H1 (cell line): ENCODE results near the gene GRID2.

Experiments
- CHD1 ChIP-seq: IDR thresholded peaks from 2 replicates; pipeline ENCODE4 v1.6.1; 2012; ENCODE audit warnings: low read depth, low read length, improper control_type of control experiment
- CTBP2 ChIP-seq: IDR thresholded peaks from 2 replicates; pipeline ENCODE4 v1.7.0; 2011; ENCODE audit warnings: borderline replicate concordance, mild to moderate bottlenecking, moderate library complexity, mixed read lengths, low read length; ENCODE audit not compliant: insufficient read depth, insufficient read length
- HDAC2 ChIP-seq, 2 experiments: fragments of 300-600 bp in 1 of 2; sonication (generic) in 1 of 2; IDR thresholded peaks; 2 replicates each; pipeline ENCODE4 v1.6.1; 2011 to 2012; ENCODE audit warnings: low read depth in 2 of 2, low read length in 2 of 2, mild to moderate bottlenecking in 2 of 2, moderate library complexity in 2 of 2, borderline replicate concordance in 1 of 2, inconsistent platforms in 1 of 2
- POLR2A ChIP-seq, 2 experiments: IDR thresholded peaks; 1 replicate in 1 of 2; 2 replicates in 1 of 2; pipeline ENCODE4 v1.6.1; 2011; ENCODE audit warnings: low read depth in 2 of 2, low read length in 2 of 2, mild to moderate bottlenecking in 2 of 2; ENCODE audit errors: control extremely low read depth in 1 of 2
- TF ChIP-seq, protein P1 (sequence below), 3 experiments: IDR thresholded peaks; 1 replicate in 2 of 3; 2 replicates in 1 of 3; pipeline versions ENCODE4 v1.5.1 to v1.6.1; 2011; ENCODE audit warnings: low read length in 3 of 3, mild to moderate bottlenecking in 3 of 3, inconsistent platforms in 2 of 3, low read depth in 1 of 3, moderate library complexity in 1 of 3; ENCODE audit not compliant: insufficient read depth in 1 of 3; ENCODE audit errors: control extremely low read depth in 1 of 3
- TF ChIP-seq, protein P2 (sequence below): IDR thresholded peaks from 2 replicates; pipeline ENCODE4 v1.6.1; 2012; ENCODE audit warnings: inconsistent platforms

DNA sequence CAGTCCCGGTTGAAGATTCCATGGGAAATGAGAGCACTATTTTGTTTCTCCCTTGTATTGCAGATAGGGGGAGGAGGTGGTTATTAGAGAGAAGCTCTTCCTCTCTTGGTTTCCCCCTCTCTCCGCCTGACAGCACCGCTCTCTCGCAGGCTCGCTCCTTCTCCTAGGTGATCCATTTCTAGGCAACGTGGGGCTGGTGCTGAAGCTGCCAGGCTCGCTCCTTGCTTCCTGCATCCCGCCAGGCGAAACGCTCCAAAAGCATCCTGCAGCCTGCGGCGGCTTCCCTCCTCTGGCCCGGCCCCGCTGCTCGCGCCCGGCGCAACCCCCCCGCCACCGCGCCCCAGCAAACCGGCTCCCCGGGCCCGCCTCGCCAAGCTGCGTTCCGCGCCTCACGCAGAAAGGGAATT lies at the start of gene GRID2:
- TF ChIP-seq, protein P1, sequence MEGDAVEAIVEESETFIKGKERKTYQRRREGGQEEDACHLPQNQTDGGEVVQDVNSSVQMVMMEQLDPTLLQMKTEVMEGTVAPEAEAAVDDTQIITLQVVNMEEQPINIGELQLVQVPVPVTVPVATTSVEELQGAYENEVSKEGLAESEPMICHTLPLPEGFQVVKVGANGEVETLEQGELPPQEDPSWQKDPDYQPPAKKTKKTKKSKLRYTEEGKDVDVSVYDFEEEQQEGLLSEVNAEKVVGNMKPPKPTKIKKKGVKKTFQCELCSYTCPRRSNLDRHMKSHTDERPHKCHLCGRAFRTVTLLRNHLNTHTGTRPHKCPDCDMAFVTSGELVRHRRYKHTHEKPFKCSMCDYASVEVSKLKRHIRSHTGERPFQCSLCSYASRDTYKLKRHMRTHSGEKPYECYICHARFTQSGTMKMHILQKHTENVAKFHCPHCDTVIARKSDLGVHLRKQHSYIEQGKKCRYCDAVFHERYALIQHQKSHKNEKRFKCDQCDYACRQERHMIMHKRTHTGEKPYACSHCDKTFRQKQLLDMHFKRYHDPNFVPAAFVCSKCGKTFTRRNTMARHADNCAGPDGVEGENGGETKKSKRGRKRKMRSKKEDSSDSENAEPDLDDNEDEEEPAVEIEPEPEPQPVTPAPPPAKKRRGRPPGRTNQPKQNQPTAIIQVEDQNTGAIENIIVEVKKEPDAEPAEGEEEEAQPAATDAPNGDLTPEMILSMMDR (IDR thresholded peaks at IDR 0.05; ENCODE audit: control extremely low read depth in 1 of 3, insufficient read depth in 1 of 3, low read depth in 1 of 3, low read length in 3 of 3), result peak in 1 of 3 experiments; percentile 26; a peak in 2 of 4 replicates
- TF ChIP-seq, protein P2, sequence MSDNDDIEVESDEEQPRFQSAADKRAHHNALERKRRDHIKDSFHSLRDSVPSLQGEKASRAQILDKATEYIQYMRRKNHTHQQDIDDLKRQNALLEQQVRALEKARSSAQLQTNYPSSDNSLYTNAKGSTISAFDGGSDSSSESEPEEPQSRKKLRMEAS, result peak; percentile 64
- 0 out of 3 replicates have a peak, but pooled peaks of 1 of the 2 experiments have one; percentile 22 for TF ChIP-seq POLR2A (IDR thresholded peaks at IDR 0.05; ENCODE audit: control extremely low read depth in 1 of 2, low read depth in 2 of 2, low read length in 2 of 2)
- TF ChIP-seq CHD1, result no peak
- 0 out of 4 replicates have a peak, but pooled peaks of 1 of the 2 experiments have one; percentile 14 for TF ChIP-seq HDAC2 (IDR thresholded peaks at IDR 0.05; ENCODE audit: borderline replicate concordance in 1 of 2, low read depth in 2 of 2, low read length in 2 of 2)
- no peak for TF ChIP-seq CTBP2
